Activated CD4-positive, alpha-beta T cell treated with anti-CD3 and anti-CD28 coated beads, Interleukin-2, amount 50 U/mL, for 48 hours (primary cell): ENCODE measurements around the gene SMIM20.

Source experiments
- DNase-seq, 2 experiments: peaks; one replicate each; pipeline ENCODE4 v3.0.0-alpha.2; 2020

Gene SMIM20

GRCh38 chr4:25928379-25929297 is 14.6 kb downstream of the SMIM20 start:
- no peak for DNase-seq

GRCh38 chr4:25929298-25929686 is 15.3 kb downstream of the SMIM20 start:
- no peak for DNase-seq

GRCh38 chr4:25930731-25931354 is 16.8 kb downstream of the SMIM20 start:
- no peak for DNase-seq

- DNase-seq = no peak
Observed at GRCh38 chr4:25936696-25937095, 22.7 kb downstream of the SMIM20 start.

- DNase-seq = no peak
Observed at GRCh38 chr4:25937801-25938200, 23.8 kb downstream of the SMIM20 start.

GRCh38 chr4:25938366-25938765 is 24.3 kb downstream of the SMIM20 start:
- peak in 1 of 2 experiments; percentile 32 for DNase-seq

GRCh38 chr4:25938787-25939186 is 24.8 kb downstream of the SMIM20 start:
- DNase-seq = peak; percentile 47 to 69

GRCh38 chr4:25939330-25939729 is 25.3 kb downstream of the SMIM20 start:
- no peak for DNase-seq

- DNase-seq = no peak
Observed at GRCh38 chr4:25941457-25942221, 27.6 kb downstream of the SMIM20 start.

- DNase-seq = no peak
Observed at GRCh38 chr4:25943312-25943711, 29.3 kb downstream of the SMIM20 start.

GRCh38 chr4:25943805-25944204 is 29.8 kb downstream of the SMIM20 start:
- DNase-seq = no peak

GRCh38 chr4:25948051-25948450 is 34.0 kb downstream of the SMIM20 start:
- DNase-seq = no peak

- no peak for DNase-seq
Observed at GRCh38 chr4:25949173-25949748, 35.2 kb downstream of the SMIM20 start.

GRCh38 chr4:25949994-25950393 is 36.0 kb downstream of the SMIM20 start:
- DNase-seq = no peak

GRCh38 chr4:25950461-25951389 is 36.7 kb downstream of the SMIM20 start:
- no peak for DNase-seq

- peak; percentile 20 to 27 for DNase-seq
Observed at GRCh38 chr4:25951390-25951952, 37.5 kb downstream of the SMIM20 start.

GRCh38 chr4:25953740-25954139 is 39.7 kb downstream of the SMIM20 start:
- DNase-seq = no peak

GRCh38 chr4:25954293-25954904 is 40.4 kb downstream of the SMIM20 start:
- DNase-seq = no peak

GRCh38 chr4:25955705-25956104 is 41.7 kb downstream of the SMIM20 start:
- no peak for DNase-seq

GRCh38 chr4:25956260-25956659 is 42.2 kb downstream of the SMIM20 start:
- no peak for DNase-seq

- DNase-seq = no peak
Observed at GRCh38 chr4:25958110-25958509, 44.1 kb downstream of the SMIM20 start.
